Breast epithelium (tissue), 4 donors: ENCODE data around the gene FUCA1. TPM values are rescaled to one million over a fixed set of nuclear protein-coding genes. Genes with fewer than 3 reads are reported as not detected.
A peak's percentile ranks its signal among the peaks of the same experiment; 100 is the strongest.
"Not testable (repeated sequence)": the region's sequence is repeated elsewhere in the genome, so short reads cannot be mapped to it uniquely, and the experiment has no call there.

ENCODE experiments used
- DNase-seq, 2 donors: peaks; one replicate each; pipeline ENCODE4 v3.0.0-alpha.2; 2019; ENCODE audit warnings: low spot score in 2 of 2
- H3K27ac ChIP-seq, 2 donors: fragments of 200-600 bp; sonication (generic) in 1 of 2; one replicate each; pipeline ENCODE4 v1.5.1; 2016 to 2019; ENCODE audit warnings: mild to moderate bottlenecking in 1 of 2
- H3K27me3 ChIP-seq, 2 donors: fragments of 200-600 bp; sonication (generic) in 1 of 2; one replicate each; pipeline versions ENCODE4 v1.5.1 to v1.6.0; 2017 to 2019; ENCODE audit warnings: control low read depth in 1 of 2, mild to moderate bottlenecking in 1 of 2
- H3K36me3 ChIP-seq: fragments of 200-600 bp; one replicate; pipeline ENCODE4 v1.5.1; 2019
- H3K4me1 ChIP-seq, 2 donors: fragments of 200-600 bp; sonication (generic); one replicate each; pipeline ENCODE4 v1.5.1; 2016 to 2019; ENCODE audit warnings: control low read depth in 1 of 2
- H3K4me3 ChIP-seq, 3 donors: fragments of 200-600 bp; sonication (generic); 1 replicate in 2 of 3; 2 replicates in 1 of 3; pipeline ENCODE4 v1.5.1; 2016 to 2019; ENCODE audit warnings: mild to moderate bottlenecking in 3 of 3, moderate library complexity in 2 of 3
- H3K9me3 ChIP-seq, 2 donors: fragments of 200-600 bp; sonication (generic) in 1 of 2; one replicate each; pipeline ENCODE4 v1.5.1; 2016 to 2019; ENCODE audit warnings: control low read depth in 1 of 2
- CTCF ChIP-seq, 3 donors: fragments of 450-650 bp; IDR thresholded peaks; one replicate each; pipeline ENCODE4 v1.5.1; 2016 to 2017; ENCODE audit warnings: antibody characterized with exemption in 3 of 3, mild to moderate bottlenecking in 3 of 3, moderate library complexity in 3 of 3
- POLR2A ChIP-seq: fragments of 450-650 bp; IDR thresholded peaks from one replicate; pipeline ENCODE4 v1.6.1; 2016; ENCODE audit warnings: antibody characterized with exemption, mild to moderate bottlenecking, moderate library complexity
- POLR2AphosphoS5 ChIP-seq, 3 donors: sonication (generic); formaldehyde crosslinking; IDR thresholded peaks; one replicate each; pipeline ENCODE4 v1.6.1; 2017; ENCODE audit warnings: antibody characterized with exemption in 3 of 3
- intact Hi-C: fragments of 100-400 bp; cut with DNase I; formaldehyde crosslinking; loops from one replicate; pipeline ENCODE4 v1.15.1; 2023; ENCODE audit warnings: low total_unique reads
- total RNA-seq, 3 donors: library from RNA; depleted of rRNA; stranded (reverse); fragments of >200 nt; gene quantifications; one replicate each; pipeline ENCODE4 v1.1.0, GENCODE V29; 2016

Gene FUCA1
- total RNA-seq, 3 donors from 2014 or later, result 26.9 to 45.3 (median 44.2) TPM

GRCh38 chr1:23837908-23838307, 30.2 kb downstream of the FUCA1 start:
- Histone ChIP-seq H3K4me3 (peak overlapping the region; percentile 15 to 57 (median 45)), H3K4me1 (no peaks in the 10 kb centered on the region), H3K27me3 (no peaks in the 10 kb centered on the region), H3K27ac (no peak overlapping the region), H3K9me3 (no peaks in the 10 kb centered on the region), H3K36me3 (no peaks in the 10 kb centered on the region)
- no peak for TF ChIP-seq POLR2AphosphoS5 (IDR thresholded peaks at IDR 0.05)
- TF ChIP-seq POLR2A, result no peak
- TF ChIP-seq CTCF (IDR thresholded peaks at IDR 0.05), result no peak
- intact Hi-C loops, result no loop called here
- no peak for DNase-seq

- DNase-seq, result no peak
Observed at GRCh38 chr1:23836037-23836436, 32.1 kb downstream of the FUCA1 start.

GRCh38 chr1:23834156-23834555, 33.9 kb downstream of the FUCA1 start:
- H3K9me3 ChIP-seq, H3K36me3 ChIP-seq, intact Hi-C loops, H3K4me1 ChIP-seq, H3K27ac ChIP-seq, H3K4me3 ChIP-seq, H3K27me3 ChIP-seq, DNase-seq: not testable (repeated sequence)

More at GRCh38 chr1:23836037-23836436, 32.1 kb downstream of the FUCA1 start:
- H3K9me3 ChIP-seq, result no peaks in the 10 kb centered on the region
- H3K36me3 ChIP-seq, result no peaks in the 10 kb centered on the region
- H3K4me3 ChIP-seq, result no peak overlapping the region
- no peaks in the 10 kb centered on the region for H3K27me3 ChIP-seq
- no peaks in the 10 kb centered on the region for H3K4me1 ChIP-seq
- TF ChIP-seq POLR2AphosphoS5 (IDR thresholded peaks at IDR 0.05) (no peak), CTCF (IDR thresholded peaks at IDR 0.05) (no peak)
- no peak overlapping the region for H3K27ac ChIP-seq
- intact Hi-C loops, result no loop called here

- no peaks in the 10 kb centered on the region for H3K9me3 ChIP-seq
- intact Hi-C loops, result no loop called here
Observed at GRCh38 chr1:23827717-23828116, 40.4 kb downstream of the FUCA1 start.

GRCh38 chr1:23826590-23826989, 41.5 kb downstream of the FUCA1 start:
- H3K27ac ChIP-seq, H3K4me3 ChIP-seq, H3K36me3 ChIP-seq, DNase-seq, H3K4me1 ChIP-seq, intact Hi-C loops, H3K9me3 ChIP-seq, H3K27me3 ChIP-seq: not testable (repeated sequence)

More at GRCh38 chr1:23827717-23828116, 40.4 kb downstream of the FUCA1 start:
- no peaks in the 10 kb centered on the region for H3K27me3 ChIP-seq
- no peak overlapping the region for H3K4me3 ChIP-seq
- DNase-seq, result no peak
- no peak for TF ChIP-seq POLR2A
- TF ChIP-seq POLR2AphosphoS5 (IDR thresholded peaks at IDR 0.05), result no peak
- no peak for TF ChIP-seq CTCF (IDR thresholded peaks at IDR 0.05)
- no peak overlapping the region for H3K27ac ChIP-seq
- no peaks in the 10 kb centered on the region for H3K36me3 ChIP-seq
- no peaks in the 10 kb centered on the region for H3K4me1 ChIP-seq

GRCh38 chr1:23825762-23826522, 42.1 kb downstream of the FUCA1 start:
- Histone ChIP-seq H3K4me3 (peak overlapping the region; percentile 88 to 98 (median 97)), H3K4me1 (no peaks in the 10 kb centered on the region), H3K36me3 (no peaks in the 10 kb centered on the region), H3K9me3 (no peaks in the 10 kb centered on the region), H3K27ac (peak overlapping the region in 1 of 2 donors; percentile 97), H3K27me3 (no peaks in the 10 kb centered on the region)
- TF ChIP-seq POLR2AphosphoS5 (IDR thresholded peaks at IDR 0.05) (no peak), POLR2A (no peak), CTCF (IDR thresholded peaks at IDR 0.05) (no peak)
- intact Hi-C loops, result no loop called here
- no peak for DNase-seq
